ENCODE data around the gene GPR17.

DNA sequence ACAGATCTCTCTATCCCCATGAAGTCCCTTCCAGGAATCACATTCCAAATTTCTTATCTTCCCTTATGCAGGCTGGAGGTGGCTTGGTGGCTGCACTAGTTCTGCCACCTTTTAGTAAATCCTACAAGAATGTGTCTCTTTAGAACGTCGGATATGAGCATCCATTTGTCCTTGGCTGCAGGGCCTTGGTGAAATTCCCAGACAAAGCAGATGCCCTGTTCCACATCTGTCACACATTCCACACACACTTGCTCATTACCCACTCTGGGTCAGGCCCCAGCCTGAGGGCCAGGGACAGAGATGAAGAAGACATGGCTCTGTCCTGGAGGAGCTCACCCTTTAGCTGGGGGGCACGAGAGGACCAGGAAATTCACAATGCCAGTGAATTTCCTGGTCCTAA lies 31.2 kb upstream of the GPR17 start:
- TF ChIP-seq, protein P1, sequence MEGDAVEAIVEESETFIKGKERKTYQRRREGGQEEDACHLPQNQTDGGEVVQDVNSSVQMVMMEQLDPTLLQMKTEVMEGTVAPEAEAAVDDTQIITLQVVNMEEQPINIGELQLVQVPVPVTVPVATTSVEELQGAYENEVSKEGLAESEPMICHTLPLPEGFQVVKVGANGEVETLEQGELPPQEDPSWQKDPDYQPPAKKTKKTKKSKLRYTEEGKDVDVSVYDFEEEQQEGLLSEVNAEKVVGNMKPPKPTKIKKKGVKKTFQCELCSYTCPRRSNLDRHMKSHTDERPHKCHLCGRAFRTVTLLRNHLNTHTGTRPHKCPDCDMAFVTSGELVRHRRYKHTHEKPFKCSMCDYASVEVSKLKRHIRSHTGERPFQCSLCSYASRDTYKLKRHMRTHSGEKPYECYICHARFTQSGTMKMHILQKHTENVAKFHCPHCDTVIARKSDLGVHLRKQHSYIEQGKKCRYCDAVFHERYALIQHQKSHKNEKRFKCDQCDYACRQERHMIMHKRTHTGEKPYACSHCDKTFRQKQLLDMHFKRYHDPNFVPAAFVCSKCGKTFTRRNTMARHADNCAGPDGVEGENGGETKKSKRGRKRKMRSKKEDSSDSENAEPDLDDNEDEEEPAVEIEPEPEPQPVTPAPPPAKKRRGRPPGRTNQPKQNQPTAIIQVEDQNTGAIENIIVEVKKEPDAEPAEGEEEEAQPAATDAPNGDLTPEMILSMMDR (IDR thresholded peaks at IDR 0.05), result no peak
- TF ChIP-seq POLR2A (IDR thresholded peaks at IDR 0.05), result no peak
